ENCODE measurements around the gene ASTN2.

The ASTN2 gene

GRCh38 chr9:116504893-116505480, 909.9 kb downstream of the ASTN2 start:
- DNase-seq (ENCODE audit: low read depth): no peak

GRCh38 chr9:116504081-116504480, 910.8 kb downstream of the ASTN2 start:
- DNase-seq (ENCODE audit: low read depth): no peak

- DNase-seq (ENCODE audit: low read depth): no peak
Measured at GRCh38 chr9:116502746-116503145, 912.1 kb downstream of the ASTN2 start.

- DNase-seq (ENCODE audit: low read depth): no peak
Measured at GRCh38 chr9:116501871-116502270, 913.0 kb downstream of the ASTN2 start.

GRCh38 chr9:116499986-116500871, 914.6 kb downstream of the ASTN2 start:
- DNase-seq (ENCODE audit: low read depth): no peak

- DNase-seq (ENCODE audit: low read depth): no peak
Measured at GRCh38 chr9:116499434-116499833, 915.4 kb downstream of the ASTN2 start.

GRCh38 chr9:116497095-116497890, 917.6 kb downstream of the ASTN2 start:
- no peak for DNase-seq (ENCODE audit: low read depth)

- DNase-seq (ENCODE audit: low read depth): no peak
Measured at GRCh38 chr9:116496167-116496566, 918.7 kb downstream of the ASTN2 start.

GRCh38 chr9:116495725-116496124, 919.1 kb downstream of the ASTN2 start:
- no peak for DNase-seq (ENCODE audit: low read depth)

GRCh38 chr9:116494815-116495634, 919.8 kb downstream of the ASTN2 start:
- peak; percentile 6 for DNase-seq (ENCODE audit: low read depth)

GRCh38 chr9:116493183-116493860, 921.5 kb downstream of the ASTN2 start:
- no peak for DNase-seq (ENCODE audit: low read depth)

- DNase-seq (ENCODE audit: low read depth): no peak
Measured at GRCh38 chr9:116491659-116492058, 923.2 kb downstream of the ASTN2 start.

- DNase-seq (ENCODE audit: low read depth): no peak
Measured at GRCh38 chr9:116491219-116491618, 923.6 kb downstream of the ASTN2 start.

- no peak for DNase-seq (ENCODE audit: low read depth)
Measured at GRCh38 chr9:116490321-116490720, 924.5 kb downstream of the ASTN2 start.

- no peak for DNase-seq (ENCODE audit: low read depth)
Measured at GRCh38 chr9:116488373-116488772, 926.5 kb downstream of the ASTN2 start.

GRCh38 chr9:116484492-116485061, 930.3 kb downstream of the ASTN2 start:
- DNase-seq (ENCODE audit: low read depth): no peak

GRCh38 chr9:116483622-116484491, 931.0 kb downstream of the ASTN2 start:
- no peak for DNase-seq (ENCODE audit: low read depth)

GRCh38 chr9:116482740-116483139, 932.1 kb downstream of the ASTN2 start:
- no peak for DNase-seq (ENCODE audit: low read depth)

- DNase-seq (ENCODE audit: low read depth): no peak
Measured at GRCh38 chr9:116480700-116481099, 934.2 kb downstream of the ASTN2 start.

GRCh38 chr9:116479967-116480366, 934.9 kb downstream of the ASTN2 start:
- no peak for DNase-seq (ENCODE audit: low read depth)
